HepG2 (cell line): ENCODE results near the gene CDC42BPG. TPM values are rescaled to one million over a fixed set of nuclear protein-coding genes. Genes with fewer than 3 reads are reported as not detected.

Experiments
- ATAC-seq: fragments of 200-7000 bp; cut with Tn5 transposase; 3 replicates; pipeline ENCODE4 v1.9.1; 2020; ENCODE audit warnings: mild to moderate bottlenecking, moderate library complexity
- BruUV-seq: library from RNA; stranded (reverse); fragments of 400-500 nt; replicated peaks from 2 replicates; lab custom pipeline; 2021; lab: Mats Ljungman, UMichigan
- CTCF ChIA-PET: fragments of 300-600 bp; formaldehyde crosslinking; extraction: SDS; loops from one replicate; lab custom pipeline; 2021; ENCODE audit warnings: low total read pairs, inconsistent platforms, low intra/inter-chr PET ratio; lab: Yijun Ruan, JAX
- POLR2A ChIA-PET: fragments of 350-600 bp; sonication (Branson Sonifier 250); formaldehyde crosslinking; loops from one replicate; lab custom pipeline; 2020; ENCODE audit warnings: antibody characterized with exemption, inconsistent platforms; lab: Yijun Ruan, JAX
- DNase-seq: peaks from one replicate; pipeline ENCODE4 v3.0.0-alpha.2; 2015; ENCODE audit warnings: low spot score
- FAIRE-seq: peaks from 3 replicates; lab custom pipeline; 2011; peaks lifted over from hg19 to GRCh38; lab: Jason Lieb, UNC
- H2AFZ ChIP-seq: one replicate; pipeline ENCODE4 v1.6.1; 2011; ENCODE audit warnings: low read length, inconsistent platforms
- H3K27ac ChIP-seq: fragments of 300-600 bp; 3 replicates; pipeline ENCODE4 v1.8.0; 2011; ENCODE audit warnings: mixed run types, mild to moderate bottlenecking, mixed read lengths, low read length, inconsistent platforms; ENCODE audit not compliant: insufficient read depth; ENCODE audit errors: extremely low read length
- H3K27me3 ChIP-seq, 2 experiments: fragments of 200-600 bp in 1 of 2; 2 replicates in 1 of 2; 3 replicates in 1 of 2; pipeline versions ENCODE4 v1.6.0 to v1.8.0; 2011; ENCODE audit warnings: low read length in 2 of 2, mild to moderate bottlenecking in 2 of 2, moderate library complexity in 2 of 2, inconsistent platforms in 1 of 2; ENCODE audit not compliant: insufficient read depth in 2 of 2, control insufficient read depth in 1 of 2
- H3K36me3 ChIP-seq, 2 experiments: fragments of 200-600 bp in 1 of 2; replicated peaks in 1 of 2; 2 replicates in 1 of 2; 3 replicates in 1 of 2; pipeline versions ENCODE4 v1.5.1 to v1.8.0; 2011; ENCODE audit warnings: low read length in 2 of 2, inconsistent platforms in 1 of 2; ENCODE audit not compliant: insufficient read depth in 2 of 2, control insufficient read depth in 1 of 2
- H3K4me1 ChIP-seq: 2 replicates; pipeline ENCODE4 v1.5.1; 2012; ENCODE audit warnings: low read length, inconsistent platforms; ENCODE audit not compliant: insufficient read depth
- H3K4me2 ChIP-seq: 2 replicates; pipeline ENCODE4 v1.6.0; 2011; ENCODE audit warnings: low read depth, low read length, inconsistent platforms
- H3K4me3 ChIP-seq, 3 experiments: fragments of 200-600 bp in 1 of 3; sonication (generic), shearing (Covaris generic) in 1 of 3; replicated peaks in 1 of 3; 2 replicates each; pipeline ENCODE4 v1.5.1; 2011 to 2016; ENCODE audit warnings: low read length in 3 of 3, inconsistent platforms in 2 of 3, low read depth in 2 of 3, mild to moderate bottlenecking in 2 of 3, control low read depth in 1 of 3, mixed read lengths in 1 of 3; ENCODE audit not compliant: insufficient read depth in 1 of 3
- H3K79me2 ChIP-seq: one replicate; pipeline ENCODE4 v1.6.1; 2011; ENCODE audit warnings: low read length, inconsistent platforms; ENCODE audit not compliant: insufficient read depth
- H3K9ac ChIP-seq: 2 replicates; pipeline ENCODE4 v1.6.0; 2011; ENCODE audit warnings: mild to moderate bottlenecking, low read depth, low read length, inconsistent platforms; ENCODE audit not compliant: insufficient read depth
- H3K9me3 ChIP-seq: 2 replicates; pipeline ENCODE4 v1.5.1; 2012; ENCODE audit warnings: mild to moderate bottlenecking, low read length
- H4K20me1 ChIP-seq: 2 replicates; pipeline ENCODE4 v1.6.0; 2011; ENCODE audit warnings: inconsistent platforms, mild to moderate bottlenecking, low read length, moderate library complexity; ENCODE audit not compliant: insufficient read depth
- AGO1 ChIP-seq: fragments of 200-400 bp; formaldehyde crosslinking; IDR thresholded peaks from 2 replicates; pipeline ENCODE4 v1.6.1; 2017; ENCODE audit warnings: mild to moderate bottlenecking, low read depth, low read length, moderate library complexity; ENCODE audit not compliant: poor library complexity, severe bottlenecking
- DMAP1 ChIP-seq: IDR thresholded peaks from 2 replicates; pipeline ENCODE4 v1.6.1; 2016
- HOXA9 ChIP-seq: sonication (generic); formaldehyde crosslinking; IDR thresholded peaks from 2 replicates; pipeline ENCODE4 v1.8.1; 2022; ENCODE audit warnings: missing genetic modification reagents, mild to moderate bottlenecking, moderate library complexity, borderline replicate concordance
- JUNB ChIP-seq: sonication (generic); formaldehyde crosslinking; IDR thresholded peaks from 2 replicates; pipeline ENCODE4 v1.8.0; 2022; ENCODE audit warnings: missing genetic modification reagents, mild to moderate bottlenecking, borderline replicate concordance
- KLF15 ChIP-seq: sonication (generic); formaldehyde crosslinking; IDR thresholded peaks from 2 replicates; pipeline ENCODE4 v1.8.1; 2023; ENCODE audit warnings: borderline replicate concordance, mild to moderate bottlenecking, inconsistent platforms, missing genetic modification reagents, mixed read lengths
- MTERF4 ChIP-seq: sonication (generic); formaldehyde crosslinking; IDR thresholded peaks from 2 replicates; pipeline ENCODE4 v1.8.0; 2023; ENCODE audit warnings: mild to moderate bottlenecking, missing genetic modification reagents
- NCOA5 ChIP-seq: sonication (generic); formaldehyde crosslinking; IDR thresholded peaks from 2 replicates; pipeline ENCODE4 v1.4.0; 2020; ENCODE audit warnings: missing genetic modification reagents
- NONO ChIP-seq, 2 experiments: fragments of 450-650 bp in 1 of 2; sonication (generic) in 1 of 2; formaldehyde crosslinking in 1 of 2; IDR thresholded peaks in 1 of 2; conservative IDR thresholded peaks in 1 of 2; 2 replicates each; pipeline versions ENCODE4 v1.6.1 to v1.8.0; 2017 to 2022; ENCODE audit warnings: mild to moderate bottlenecking in 1 of 2, missing genetic modification reagents in 1 of 2, moderate library complexity in 1 of 2
- NR1H2 ChIP-seq: sonication (generic); formaldehyde crosslinking; IDR thresholded peaks from 2 replicates; pipeline ENCODE4 v1.8.1; 2022; ENCODE audit warnings: low read depth, missing genetic modification reagents, borderline replicate concordance
- ONECUT2 ChIP-seq: sonication (generic); formaldehyde crosslinking; IDR thresholded peaks from 2 replicates; pipeline ENCODE4 v1.4.0; 2020; ENCODE audit warnings: missing genetic modification reagents
- SMARCE1 ChIP-seq: fragments of 450-650 bp; IDR thresholded peaks from 2 replicates; pipeline ENCODE4 v1.6.1; 2017; ENCODE audit warnings: borderline replicate concordance
- YEATS4 ChIP-seq: sonication (generic); formaldehyde crosslinking; IDR thresholded peaks from 2 replicates; pipeline ENCODE4 v1.4.0; 2020; ENCODE audit warnings: missing genetic modification reagents, borderline replicate concordance
- ZBTB39 ChIP-seq: sonication (generic); formaldehyde crosslinking; IDR thresholded peaks from 2 replicates; pipeline ENCODE4 v1.5.0; 2020; ENCODE audit warnings: missing genetic modification reagents
- ZBTB7B ChIP-seq: sonication (generic); formaldehyde crosslinking; IDR thresholded peaks from 2 replicates; pipeline ENCODE4 v1.4.0; 2020; ENCODE audit warnings: missing genetic modification reagents
- ZNF264 ChIP-seq: sonication (generic); formaldehyde crosslinking; IDR thresholded peaks from 2 replicates; pipeline ENCODE4 v1.4.0; 2020; ENCODE audit warnings: missing genetic modification reagents
- ZNF446 ChIP-seq: sonication (generic); formaldehyde crosslinking; IDR thresholded peaks from 2 replicates; pipeline ENCODE4 v1.5.0; 2020; ENCODE audit warnings: mild to moderate bottlenecking, missing genetic modification reagents
- ZNF552 ChIP-seq: sonication (generic); formaldehyde crosslinking; IDR thresholded peaks from 2 replicates; pipeline ENCODE4 v1.9.0; 2022; ENCODE audit warnings: missing genetic modification reagents, mild to moderate bottlenecking, borderline replicate concordance
- ZNF563 ChIP-seq: sonication (generic); formaldehyde crosslinking; IDR thresholded peaks from 2 replicates; pipeline ENCODE4 v1.8.0; 2022; ENCODE audit warnings: mild to moderate bottlenecking, moderate library complexity, missing genetic modification reagents
- ZNF672 ChIP-seq: sonication (generic); formaldehyde crosslinking; IDR thresholded peaks from 2 replicates; pipeline ENCODE4 v1.8.1; 2022; ENCODE audit warnings: missing genetic modification reagents
- ZNF747 ChIP-seq: sonication (generic); formaldehyde crosslinking; IDR thresholded peaks from 2 replicates; pipeline ENCODE4 v1.8.1; 2023; ENCODE audit warnings: missing genetic modification reagents, mild to moderate bottlenecking, borderline replicate concordance
- ZNF780A ChIP-seq: sonication (generic); formaldehyde crosslinking; IDR thresholded peaks from 2 replicates; pipeline ENCODE4 v1.8.0; 2022; ENCODE audit warnings: mild to moderate bottlenecking, missing genetic modification reagents, moderate library complexity
- WGBS: methylation state at CpG from one replicate; pipeline ENCODE4 v1.1.6; 2017; ENCODE audit warnings: low lambda C conversion rate; 5-methylcytosine and 5-hydroxymethylcytosine counted together
- in situ Hi-C: cut with HindIII; loops from 2 replicates; pipeline ENCODE4 v1.10.0; 2017; ENCODE audit warnings: low pct_unique_long_range_greater_than_20kb; ENCODE audit not compliant: extremely low pct_ligation_motif_present
- intact Hi-C: fragments of 100-400 bp; cut with micrococcal nuclease; formaldehyde crosslinking; loops from one replicate; pipeline ENCODE4 v1.10.0; 2022; ENCODE audit not compliant: unreplicated experiment
- polyA plus RNA-seq, 8 experiments: library from polyadenylated mRNA; depleted of rRNA in 3 of 8; stranded (reverse) in 7 of 8; unstranded in 1 of 8; fragments of >200 nt; fragmentation: Illumina TruSeq in 4 of 8; extraction: Trizol in 4 of 8; gene quantifications; 2 replicates each; pipeline versions ENCODE4 v1.2.1 to v1.2.3, GENCODE V29; 2011 to 2016; ENCODE audit warnings: low read depth in 4 of 8, missing spikeins in 1 of 8, mixed read lengths in 1 of 8; ENCODE audit not compliant: insufficient read depth in 1 of 8
- total RNA-seq, 5 experiments: library from RNA; depleted of rRNA; stranded (reverse); fragments of >200 nt; fragmentation: Illumina TruSeq; extraction: Trizol; gene quantifications; 2 replicates each; pipeline ENCODE4 v1.2.3, GENCODE V29; 2016; ENCODE audit warnings: low read depth in 1 of 5

The CDC42BPG gene
- total and polyA plus RNA-seq, 2 of the 13 experiments (the other 11 are each of a cell fraction or from before 2014, with no cell fraction given) = 0.55 to 1.4 TPM

GRCh38 chr11:64843686-64844329 lies 645 bp downstream of the CDC42BPG start:
- Histone ChIP-seq H3K4me1 (peaks cover 64% of the 10 kb centered on the region), H3K9ac (peak overlapping the region; percentile 44), H3K4me3 (peak overlapping the region; percentile 57 to 84 (median 68)), H4K20me1 (no peaks in the 10 kb centered on the region), H3K9me3 (no peaks in the 10 kb centered on the region), H3K4me2 (peak overlapping the region; percentile 99), H3K27me3 (no peaks in the 10 kb centered on the region; a peak in 2 of 5 replicates), H2AFZ (no peak overlapping the region), H3K27ac (no peak overlapping the region), H3K36me3 (no peaks in the 10 kb centered on the region), H3K79me2 (no peaks in the 10 kb centered on the region)
- in situ Hi-C loops (loop anchor here (5.0 kb wide), 1 partner anchor 42 kb away; the partner anchor contains the start of gene MAP4K2), intact Hi-C loops (loop anchor here (10.0 kb wide), 1 partner anchor 59 kb away; no protein-coding TSS in a partner anchor)
- ChIA-PET POLR2A (interaction anchor here (1.0 to 4.5 kb wide), 9 partner anchors 11 to 154 kb away, joined by 3 to 20 read pairs (median 5); partner anchors contain the start of genes MAP4K2 and SF1), CTCF (interaction anchor here (1.9 kb wide), 1 partner anchor 51 kb away, joined by 8 read pairs; no protein-coding TSS in a partner anchor)
- no peak for DNase-seq
- BruUV-seq = no TSS peak
- no peak for FAIRE-seq
- peak; percentile 9 for ATAC-seq
- 1% methylated on average over 17 of the region's 27 CpGs for WGBS
- TF ChIP-seq ZBTB7B (CRISPR knock-in tag) (peak; percentile 12; the same call in 1 of the 2 replicates), DMAP1 (CRISPR knock-in tag) (0 out of 2 replicates have a peak, but pooled peaks have one; percentile 21), NR1H2 (no peak), SMARCE1 (no peak), KLF15 (CRISPR knock-in tag) (no peak), NCOA5 (CRISPR knock-in tag) (no peak), ZNF672 (CRISPR knock-in tag) (0 out of 2 replicates have a peak, but pooled peaks have one; percentile 32), HOXA9 (CRISPR knock-in tag) (0 out of 2 replicates have a peak, but pooled peaks have one; percentile 59), ZNF446 (CRISPR knock-in tag) (0 out of 2 replicates have a peak, but pooled peaks have one; percentile 65), ZNF552 (CRISPR knock-in tag) (0 out of 2 replicates have a peak, but pooled peaks have one; percentile 39), YEATS4 (CRISPR knock-in tag) (no peak), ZBTB39 (0 out of 2 replicates have a peak, but pooled peaks have one; percentile 56), ZNF563 (CRISPR knock-in tag) (peak; percentile 61; the same call in 1 of the 2 replicates), ZNF780A (0 out of 2 replicates have a peak, but pooled peaks have one; percentile 66), ZNF264 (CRISPR knock-in tag) (no peak), JUNB (CRISPR knock-in tag) (0 out of 2 replicates have a peak, but pooled peaks have one; percentile 24), NONO (IDR thresholded peaks at IDR 0.05) (no peak), NONO (CRISPR knock-in tag; conservative IDR thresholded peaks at IDR 0.05) (peak; percentile 35; the same call in 1 of the 2 replicates), MTERF4 (CRISPR knock-in tag) (0 out of 2 replicates have a peak, but pooled peaks have one; percentile 28), ONECUT2 (0 out of 2 replicates have a peak, but pooled peaks have one; percentile 37), AGO1 (peak; percentile 10), ZNF747 (CRISPR knock-in tag) (0 out of 2 replicates have a peak, but pooled peaks have one; percentile 30)
